Activated CD8-positive, alpha-beta T cell treated with anti-CD3 and anti-CD28 coated beads for 36 hours (primary cell): ENCODE measurements around the gene C19orf44. TPM values are rescaled to one million over a fixed set of nuclear protein-coding genes. Genes with fewer than 3 reads are reported as not detected.

Source experiments
- ATAC-seq: fragments of 200-7000 bp; cut with Tn5 transposase; one replicate; pipeline ENCODE4 v1.10.0; 2021; ENCODE audit warnings: mild to moderate bottlenecking, moderate library complexity
- CTCF ChIA-PET: fragments of 350-600 bp; sonication (Branson Sonifier 250); formaldehyde crosslinking; loops from one replicate; lab custom pipeline; 2021; ENCODE audit warnings: antibody characterized with exemption; lab: Charles Lee
- POLR2A ChIA-PET: fragments of 350-600 bp; sonication (Branson Sonifier 250); formaldehyde crosslinking; loops from one replicate; lab custom pipeline; 2021; ENCODE audit warnings: antibody characterized with exemption; lab: Charles Lee
- DNase-seq: peaks from one replicate; pipeline ENCODE4 v3.0.0-alpha.2; 2020
- H3K27ac Mint-ChIP-seq: one replicate; pipeline ENCODE4 v1.8.0; 2021; ENCODE audit warnings: mild to moderate bottlenecking, mixed read lengths
- H3K27me3 Mint-ChIP-seq: one replicate; pipeline ENCODE4 v1.8.0; 2021; ENCODE audit warnings: mixed read lengths
- H3K36me3 Mint-ChIP-seq: one replicate; pipeline ENCODE4 v1.8.0; 2021; ENCODE audit warnings: low read depth, mixed read lengths
- H3K4me1 Mint-ChIP-seq: one replicate; pipeline ENCODE4 v1.8.0; 2021; ENCODE audit warnings: low read depth, mixed read lengths
- H3K4me3 Mint-ChIP-seq: one replicate; pipeline ENCODE4 v1.8.0; 2021; ENCODE audit warnings: mild to moderate bottlenecking, moderate library complexity, mixed read lengths
- H3K9me3 Mint-ChIP-seq: one replicate; pipeline ENCODE4 v1.8.0; 2021; ENCODE audit warnings: mixed read lengths
- CTCF ChIP-seq: fragments of 200-600 bp; IDR thresholded peaks from one replicate; pipeline ENCODE4 v1.8.0; 2022; ENCODE audit warnings: antibody characterized with exemption, mild to moderate bottlenecking
- intact Hi-C: fragments of 100-400 bp; cut with micrococcal nuclease; formaldehyde crosslinking; loops from one replicate; pipeline ENCODE4 v1.10.0; 2022
- total RNA-seq, 2 experiments: library from RNA; stranded (reverse); gene quantifications; one replicate each; pipeline ENCODE4 v1.2.3, GENCODE V29; 2021

C19orf44 gene
- total RNA-seq, 2 experiments from 2014 or later, result 1.9 to 2.3 TPM

- H3K27me3 Mint-ChIP-seq, result no peaks in the 10 kb centered on the region
- ATAC-seq (peak; percentile 32), DNase-seq (no peak)
- peaks cover 2% of the 10 kb centered on the region for H3K36me3 Mint-ChIP-seq
- H3K4me1 Mint-ChIP-seq, result peaks cover 45% of the 10 kb centered on the region
- H3K4me3 Mint-ChIP-seq, result no peak overlapping the region
- peak overlapping the region; percentile 10 for H3K27ac Mint-ChIP-seq
- TF ChIP-seq CTCF, result no peak
- ChIA-PET POLR2A (no interaction called here), CTCF (interaction anchor here (0.9 kb wide), 1 partner anchor 17 kb away, joined by 3 read pairs; no protein-coding TSS in a partner anchor)
- no peaks in the 10 kb centered on the region for H3K9me3 Mint-ChIP-seq
- intact Hi-C loops, result no loop called here
These were observed 37.5 kb upstream of the C19orf44 start for GRCh38 chr19:16458391-16459341.

DNA sequence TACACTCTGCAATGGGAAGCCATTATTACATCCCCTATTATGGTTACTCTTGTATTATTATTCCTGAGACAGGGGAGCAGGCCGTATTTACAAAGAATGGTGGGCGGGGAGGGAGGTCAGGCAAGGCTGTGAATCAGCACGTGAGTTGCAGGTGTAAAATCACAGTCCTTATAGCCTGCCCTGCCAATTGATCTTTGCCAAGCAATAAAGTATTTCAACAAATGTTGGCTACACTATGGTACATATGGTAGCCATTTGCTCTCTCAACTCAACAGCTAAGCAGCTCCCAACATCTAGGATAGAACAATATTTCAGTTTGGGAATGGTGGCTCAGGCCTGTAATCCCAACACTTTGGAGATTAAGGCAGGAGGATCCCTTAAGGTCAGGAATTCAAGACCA lies 36.5 kb upstream of the C19orf44 start:
- DNase-seq, result no peak
- Mint-ChIP-seq H3K9me3 (no peaks in the 10 kb centered on the region), H3K27me3 (no peaks in the 10 kb centered on the region), H3K4me1 (peaks cover 52% of the 10 kb centered on the region), H3K4me3 (no peak overlapping the region), H3K27ac (no peak overlapping the region), H3K36me3 (peaks cover 2% of the 10 kb centered on the region)
- TF ChIP-seq CTCF, result no peak
- intact Hi-C loops, result no loop called here
- ATAC-seq, result no peak
- POLR2A ChIA-PET, result no interaction called here
- CTCF ChIA-PET, result no interaction called here

DNA sequence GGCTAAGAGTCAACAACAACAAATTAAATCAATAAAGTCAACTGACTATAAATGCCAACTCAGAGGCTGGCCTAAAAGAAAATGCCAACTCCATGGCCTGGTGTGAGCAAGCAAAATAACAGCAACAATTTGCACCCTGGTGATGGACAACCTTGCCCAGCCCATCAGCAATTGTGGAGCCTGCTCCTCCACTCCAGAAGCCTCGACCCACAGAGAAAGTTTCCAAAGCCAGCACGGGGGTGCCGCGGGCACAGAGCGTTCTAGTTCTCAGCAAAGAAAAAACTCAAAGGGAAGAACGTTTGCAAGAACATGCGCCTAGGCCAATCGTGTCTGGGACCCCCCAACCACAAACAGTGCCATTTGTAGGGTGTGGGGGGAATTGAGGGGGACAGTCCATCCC lies 35.7 kb upstream of the C19orf44 start:
- CTCF ChIA-PET, result no interaction called here
- TF ChIP-seq CTCF, result no peak

DNA sequence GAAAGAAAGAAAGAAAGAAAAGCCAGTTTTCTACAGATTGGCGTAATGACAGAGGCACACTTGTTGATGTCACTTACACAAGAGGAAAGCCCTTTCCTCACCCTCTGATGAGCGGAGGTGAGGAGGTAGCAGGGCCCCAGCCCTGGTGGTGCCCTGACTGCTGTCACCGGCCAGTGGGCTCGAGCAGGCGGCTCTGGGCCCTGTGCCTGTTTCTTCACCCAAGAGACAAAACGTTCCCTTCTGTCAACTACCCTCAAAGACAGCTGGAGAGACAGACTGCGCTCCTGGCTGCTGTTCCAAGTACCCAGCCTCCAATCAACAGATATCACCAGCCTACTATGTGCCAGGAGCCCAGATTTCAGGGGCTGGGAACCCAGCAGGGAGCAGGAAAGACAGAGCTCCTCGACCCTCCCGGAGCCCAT lies 34.6 kb upstream of the C19orf44 start:
- no peak for ATAC-seq
- H3K4me1 Mint-ChIP-seq, result peaks cover 51% of the 10 kb centered on the region
- no peak overlapping the region for H3K27ac Mint-ChIP-seq
- CTCF ChIA-PET, result interaction anchor here (1.3 kb wide), 1 partner anchor 9 kb away, joined by 3 read pairs; no protein-coding TSS in a partner anchor
- no peaks in the 10 kb centered on the region for H3K9me3 Mint-ChIP-seq
- POLR2A ChIA-PET, result interaction anchor here (0.8 kb wide), 1 partner anchor 9 kb away, joined by 3 read pairs; no protein-coding TSS in a partner anchor
- no peaks in the 10 kb centered on the region for H3K36me3 Mint-ChIP-seq
- intact Hi-C loops, result no loop called here
- H3K27me3 Mint-ChIP-seq, result no peaks in the 10 kb centered on the region
- no peak for TF ChIP-seq CTCF
- H3K4me3 Mint-ChIP-seq, result no peak overlapping the region
- no peak for DNase-seq

More for the DNA sequence above, 35.7 kb upstream of the C19orf44 start:
- Mint-ChIP-seq H3K36me3 (peaks cover 2% of the 10 kb centered on the region), H3K27ac (no peak overlapping the region), H3K4me1 (peaks cover 52% of the 10 kb centered on the region), H3K27me3 (no peaks in the 10 kb centered on the region), H3K9me3 (no peaks in the 10 kb centered on the region), H3K4me3 (no peak overlapping the region)
- DNase-seq, result no peak
- intact Hi-C loops, result no loop called here
- POLR2A ChIA-PET, result no interaction called here
- no peak for ATAC-seq
